ENCODE measurements around the gene OTUB2.

GRCh38 chr14:94021001-94021400 is 5.1 kb upstream of the OTUB2 start:
- TF ChIP-seq CTCF (IDR thresholded peaks at IDR 0.05) (no peak), POLR2A (IDR thresholded peaks at IDR 0.05) (no peak)
